ENCODE data around the gene ROCK1.
"Not testable (repeated sequence)": the region's sequence is repeated elsewhere in the genome, so short reads cannot be mapped to it uniquely, and the experiment has no call there.

ROCK1 gene

DNA sequence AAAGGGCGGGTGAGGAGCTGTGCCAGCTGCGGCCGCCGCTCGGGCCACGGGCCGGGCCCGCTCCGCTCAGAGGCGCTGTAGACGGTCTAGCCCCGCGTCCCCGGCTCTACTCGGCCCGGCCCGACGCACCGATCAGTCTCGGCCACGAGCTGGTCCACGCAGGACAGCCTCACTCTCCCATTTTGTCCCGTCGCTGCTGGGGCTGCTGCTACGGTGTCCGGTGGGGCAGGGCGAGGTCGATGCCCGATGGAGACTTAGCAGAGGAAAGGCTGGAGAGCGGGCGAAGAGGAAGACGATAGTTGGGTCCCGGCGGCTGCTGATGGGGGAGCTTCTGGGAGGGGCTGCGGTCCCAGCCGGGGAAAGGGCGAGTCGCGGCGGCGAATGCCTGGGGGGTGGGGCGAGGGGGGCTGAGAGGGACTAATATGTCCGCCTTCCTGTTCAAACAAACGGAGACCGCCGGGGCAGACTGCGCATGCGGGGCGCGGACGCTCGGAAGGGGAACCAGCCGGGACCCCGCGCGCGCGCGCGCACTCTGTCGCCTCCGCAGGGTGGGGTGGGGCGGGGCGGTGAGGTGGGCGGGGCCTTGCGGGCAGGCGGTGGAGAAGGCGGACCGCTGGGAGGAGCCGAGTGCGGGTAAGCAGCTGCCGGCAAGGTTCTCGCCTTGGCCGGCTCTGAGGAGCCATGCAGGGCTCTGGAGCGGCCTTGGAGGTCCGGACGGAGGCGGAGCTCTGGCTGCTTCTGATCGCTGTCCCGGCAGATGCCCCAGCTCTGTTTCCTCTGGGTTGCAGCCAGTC, at the start of gene ROCK1:
Gene ROCK1, minus strand, starts transcription at position 468 of the 794 bp plus-strand sequence. CDS start 903 bp downstream, outside the sequence.
- peak; percentile 98 for DNase-seq (ENCODE audit: low read depth)
- Histone ChIP-seq H3K4me1 (ENCODE audit: control insufficient read depth, insufficient read depth, low read length) (peaks cover 39% of the 10 kb centered on the region), H3K36me3 (ENCODE audit: control insufficient read depth, insufficient read depth, low read length, severe bottlenecking) (no peaks in the 10 kb centered on the region)

DNA sequence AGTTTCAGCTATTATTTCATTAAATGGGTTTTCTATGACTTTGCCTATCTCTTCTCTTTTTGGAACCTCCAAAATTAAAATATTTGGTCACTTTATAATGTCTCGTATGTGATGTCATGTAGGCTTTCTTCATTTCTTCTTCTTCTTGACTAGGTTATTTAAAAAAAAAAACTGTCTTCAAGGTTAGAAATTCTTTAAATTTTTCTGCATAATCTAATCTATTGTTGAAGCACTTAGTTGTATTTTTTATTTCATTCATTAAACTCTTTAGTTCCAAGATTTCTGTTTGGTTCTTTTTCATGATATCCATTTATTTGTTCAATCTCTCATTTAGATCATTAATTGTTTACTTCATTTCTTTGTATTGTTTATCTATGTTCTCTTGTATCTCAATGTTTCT, 43.8 kb upstream of the ROCK1 start:
- no peak overlapping the region for H3K4me3 ChIP-seq (ENCODE audit: low read length)
- no peak overlapping the region for H3K9ac ChIP-seq (ENCODE audit: low read length)
- no peaks in the 10 kb centered on the region for H3K4me1 ChIP-seq (ENCODE audit: control insufficient read depth, insufficient read depth, low read length)
- no peak for DNase-seq (ENCODE audit: low read depth)
- peaks cover 13% of the 10 kb centered on the region for H3K9me3 ChIP-seq (ENCODE audit: control insufficient read depth, low read length)
- no peaks in the 10 kb centered on the region for H3K27me3 ChIP-seq (replicated peaks; ENCODE audit: control insufficient read depth, insufficient read depth, low read length)
- no peaks in the 10 kb centered on the region for H3K36me3 ChIP-seq (ENCODE audit: control insufficient read depth, insufficient read depth, low read length, severe bottlenecking)

More for the DNA sequence above, at the start of gene ROCK1:
- Histone ChIP-seq H3K9ac (ENCODE audit: low read length) (peak within 1 kb of the TSS; percentile 99), H3K27me3 (replicated peaks; ENCODE audit: control insufficient read depth, insufficient read depth, low read length) (no peaks in the 10 kb centered on the region), H3K4me3 (ENCODE audit: low read length) (peak within 1 kb of the TSS; percentile 99), H3K9me3 (ENCODE audit: control insufficient read depth, low read length) (no peaks in the 10 kb centered on the region)

DNA sequence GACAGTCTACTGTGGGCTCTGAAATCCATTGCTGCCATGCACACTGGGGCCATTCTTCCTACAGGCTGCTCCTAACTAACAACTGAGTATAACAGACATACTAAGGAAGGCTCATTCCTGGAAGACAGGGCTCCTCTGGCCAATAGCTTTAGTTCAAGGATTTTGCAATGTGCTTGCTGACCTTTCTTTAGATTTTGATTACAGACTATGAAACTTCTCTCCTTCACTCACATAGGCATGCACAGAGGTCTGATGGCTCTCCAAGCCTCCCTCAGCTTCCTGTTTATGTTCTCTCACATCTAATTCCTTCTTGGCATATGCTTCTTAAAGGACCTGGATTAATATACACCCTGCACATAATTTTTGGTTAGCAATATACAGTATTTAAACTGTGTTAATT, 34.4 kb upstream of the ROCK1 start:
- DNase-seq (ENCODE audit: low read depth) = peak; percentile 60
- Histone ChIP-seq H3K36me3 (ENCODE audit: control insufficient read depth, insufficient read depth, low read length, severe bottlenecking) (no peaks in the 10 kb centered on the region), H3K27me3 (replicated peaks; ENCODE audit: control insufficient read depth, insufficient read depth, low read length) (no peaks in the 10 kb centered on the region), H3K4me3 (ENCODE audit: low read length) (no peak overlapping the region), H3K9ac (ENCODE audit: low read length) (no peak overlapping the region), H3K9me3 (ENCODE audit: control insufficient read depth, low read length) (no peaks in the 10 kb centered on the region), H3K4me1 (ENCODE audit: control insufficient read depth, insufficient read depth, low read length) (peaks cover 23% of the 10 kb centered on the region)

DNA sequence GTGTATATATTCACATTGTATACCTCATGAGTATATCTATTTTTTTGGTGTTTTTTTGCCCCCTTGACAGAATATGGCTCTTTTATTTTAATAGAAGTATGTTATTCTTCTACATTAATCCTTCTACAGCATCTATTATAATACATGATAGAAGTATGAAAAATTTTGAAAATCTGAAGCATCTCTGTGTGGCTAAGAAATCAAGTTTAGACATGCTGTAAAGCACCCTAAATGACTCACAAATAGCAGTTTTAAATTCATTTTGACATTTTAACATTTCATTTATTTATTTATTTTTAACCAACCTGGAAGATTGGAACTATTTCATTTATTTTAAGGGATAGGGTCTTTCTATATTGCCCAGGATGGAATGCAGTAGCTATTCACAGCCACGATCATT, 33.8 kb upstream of the ROCK1 start:
- no peaks in the 10 kb centered on the region for H3K36me3 ChIP-seq (ENCODE audit: control insufficient read depth, insufficient read depth, low read length, severe bottlenecking)
- no peak for DNase-seq (ENCODE audit: low read depth)
- H3K9ac ChIP-seq (ENCODE audit: low read length) = no peak overlapping the region
- no peaks in the 10 kb centered on the region for H3K9me3 ChIP-seq (ENCODE audit: control insufficient read depth, low read length)
- H3K27me3 ChIP-seq (replicated peaks; ENCODE audit: control insufficient read depth, insufficient read depth, low read length) = no peaks in the 10 kb centered on the region
- no peak overlapping the region for H3K4me3 ChIP-seq (ENCODE audit: low read length)
- peaks cover 23% of the 10 kb centered on the region for H3K4me1 ChIP-seq (ENCODE audit: control insufficient read depth, insufficient read depth, low read length)

DNA sequence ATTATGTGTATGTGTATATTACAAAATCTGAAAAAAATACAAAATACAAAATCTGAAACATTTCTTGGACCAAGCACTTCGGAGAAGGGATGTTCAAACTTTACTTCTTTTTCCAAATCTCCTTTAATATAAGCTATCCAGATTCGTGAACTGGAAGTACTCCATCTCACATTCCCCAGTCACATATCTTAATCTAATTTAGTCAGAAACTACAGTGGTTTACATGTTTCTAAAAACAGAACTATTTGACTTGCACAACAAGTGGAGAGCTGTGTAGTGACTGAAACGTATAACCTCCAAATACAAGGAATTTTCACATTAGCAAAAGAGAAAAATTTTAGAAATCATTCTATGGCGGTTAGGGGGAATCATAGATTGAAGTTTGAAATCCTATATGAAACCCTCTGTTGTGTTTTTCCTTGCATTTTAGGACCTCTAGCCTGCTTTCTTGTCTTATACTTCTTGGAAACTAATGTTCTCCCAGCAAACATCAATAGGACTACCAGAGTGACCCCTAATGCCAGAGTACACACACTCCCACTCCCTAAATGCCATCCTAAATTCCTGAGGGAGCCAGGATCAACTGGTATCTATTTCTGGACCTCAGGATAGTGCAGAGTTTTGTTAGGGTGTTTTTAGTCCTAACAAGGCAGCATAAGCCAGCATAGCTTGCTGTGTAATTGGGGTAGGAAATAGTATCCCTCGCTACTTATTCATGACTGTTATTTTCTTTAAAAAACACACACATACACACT, 30.2 kb upstream of the ROCK1 start:
- Histone ChIP-seq H3K9ac (ENCODE audit: low read length) (peak overlapping the region; percentile 42), H3K4me3 (ENCODE audit: low read length) (peak overlapping the region; percentile 52), H3K4me1 (ENCODE audit: control insufficient read depth, insufficient read depth, low read length) (peaks cover 23% of the 10 kb centered on the region), H3K27me3 (replicated peaks; ENCODE audit: control insufficient read depth, insufficient read depth, low read length) (no peaks in the 10 kb centered on the region), H3K36me3 (ENCODE audit: control insufficient read depth, insufficient read depth, low read length, severe bottlenecking) (no peaks in the 10 kb centered on the region), H3K9me3 (ENCODE audit: control insufficient read depth, low read length) (no peaks in the 10 kb centered on the region)
- DNase-seq (ENCODE audit: low read depth) = peak; percentile 84

DNA sequence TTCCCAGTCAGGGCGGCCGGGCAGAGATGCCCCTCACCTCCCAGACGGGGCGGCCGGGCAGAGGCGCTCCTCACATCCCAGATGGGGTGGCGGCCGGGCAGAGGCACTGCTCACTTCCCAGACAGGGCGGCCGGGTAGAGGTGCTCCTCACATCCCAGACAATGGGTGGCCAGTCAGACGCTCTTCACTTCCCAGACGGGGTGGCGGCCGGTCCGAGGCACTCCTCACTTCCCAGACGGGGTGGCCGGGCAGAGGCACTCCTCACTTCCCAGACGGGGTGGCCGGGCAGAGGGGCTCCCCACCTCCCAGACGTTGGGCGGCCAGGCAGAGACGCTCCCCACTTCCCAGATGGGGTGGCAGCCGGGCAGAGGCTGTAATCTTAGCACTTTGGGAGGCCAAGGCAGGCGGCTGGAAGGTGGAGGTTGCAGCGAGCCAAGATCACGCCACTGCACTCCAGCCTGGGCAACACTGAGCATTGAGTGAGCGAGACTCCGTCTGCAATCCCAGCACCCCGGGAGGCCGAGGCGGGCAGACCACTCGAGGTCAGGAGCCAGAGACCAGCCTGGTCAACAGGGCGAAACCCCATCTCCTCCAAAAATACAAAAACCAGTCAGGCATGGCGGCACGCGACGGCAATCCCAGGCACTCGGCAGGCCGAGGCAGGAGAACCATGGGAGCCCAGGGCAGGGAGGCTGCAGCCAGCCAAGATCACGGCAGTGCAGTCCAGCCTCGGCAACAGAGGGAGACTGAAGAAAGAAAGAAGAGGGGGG, 26.3 kb upstream of the ROCK1 start:
- not testable (repeated sequence) for H3K9ac ChIP-seq (ENCODE audit: low read length); H3K27me3 ChIP-seq (replicated peaks; ENCODE audit: control insufficient read depth, insufficient read depth, low read length); H3K9me3 ChIP-seq (ENCODE audit: control insufficient read depth, low read length); DNase-seq (ENCODE audit: low read depth); H3K4me3 ChIP-seq (ENCODE audit: low read length); H3K36me3 ChIP-seq (ENCODE audit: control insufficient read depth, insufficient read depth, low read length, severe bottlenecking)
- peaks cover 13% of the 10 kb centered on the region for H3K4me1 ChIP-seq (ENCODE audit: control insufficient read depth, insufficient read depth, low read length)

DNA sequence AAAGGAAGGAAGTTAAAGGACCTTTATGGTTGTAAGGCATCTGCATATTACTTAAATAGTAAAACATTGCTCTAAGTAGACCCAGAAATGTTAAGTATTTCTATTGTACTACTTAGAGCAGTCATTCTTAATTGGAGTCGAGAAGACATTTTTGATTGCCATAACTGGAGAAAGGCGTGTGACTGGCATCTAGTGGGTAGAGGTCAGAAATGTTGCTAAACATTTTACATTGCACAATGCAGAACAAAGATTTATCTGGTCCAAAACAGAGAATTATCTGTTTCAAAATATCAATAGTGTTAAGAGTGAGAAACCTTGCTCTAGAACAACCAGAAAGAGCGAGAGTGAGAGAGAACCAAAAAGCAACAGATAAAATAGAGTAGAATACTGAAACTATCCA, 23.3 kb upstream of the ROCK1 start:
- peak; percentile 18 for DNase-seq (ENCODE audit: low read depth)
- no peaks in the 10 kb centered on the region for H3K9me3 ChIP-seq (ENCODE audit: control insufficient read depth, low read length)
- no peak overlapping the region for H3K4me3 ChIP-seq (ENCODE audit: low read length)
- H3K36me3 ChIP-seq (ENCODE audit: control insufficient read depth, insufficient read depth, low read length, severe bottlenecking) = no peaks in the 10 kb centered on the region
- H3K4me1 ChIP-seq (ENCODE audit: control insufficient read depth, insufficient read depth, low read length) = no peaks in the 10 kb centered on the region
- no peaks in the 10 kb centered on the region for H3K27me3 ChIP-seq (replicated peaks; ENCODE audit: control insufficient read depth, insufficient read depth, low read length)
- H3K9ac ChIP-seq (ENCODE audit: low read length) = no peak overlapping the region

DNA sequence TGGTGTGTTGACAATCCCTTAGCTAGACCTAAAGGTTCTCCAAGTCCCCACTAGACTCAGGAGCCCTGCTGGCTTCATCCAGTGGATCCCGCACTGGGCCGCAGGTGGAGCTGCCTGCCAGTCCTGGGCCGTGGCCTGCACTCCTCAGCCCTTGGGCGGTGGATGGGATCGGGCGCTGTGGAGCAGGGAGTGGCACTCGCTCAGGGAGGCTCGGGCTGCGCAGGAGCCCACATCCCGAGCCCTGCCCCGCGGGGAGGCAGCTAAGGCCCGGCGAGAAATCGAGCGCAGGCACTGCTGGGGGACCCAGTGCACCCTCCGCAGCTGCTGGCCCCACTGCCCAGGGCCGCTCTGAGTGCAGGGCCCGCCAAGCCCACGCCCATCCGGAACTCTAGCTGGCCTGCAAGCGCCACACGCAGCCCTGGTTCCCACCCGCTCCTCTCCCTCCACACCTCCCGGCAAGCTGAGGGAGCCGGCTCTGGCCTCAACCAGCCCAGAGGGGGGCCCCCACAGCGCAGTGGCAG, 20.8 kb upstream of the ROCK1 start:
- no peak overlapping the region for H3K4me3 ChIP-seq (ENCODE audit: low read length)
- no peak for DNase-seq (ENCODE audit: low read depth)
- H3K36me3 ChIP-seq (ENCODE audit: control insufficient read depth, insufficient read depth, low read length, severe bottlenecking) = no peaks in the 10 kb centered on the region
- H3K27me3 ChIP-seq (replicated peaks; ENCODE audit: control insufficient read depth, insufficient read depth, low read length) = no peaks in the 10 kb centered on the region
- H3K9ac ChIP-seq (ENCODE audit: low read length) = no peak overlapping the region
- peaks cover 4% of the 10 kb centered on the region for H3K4me1 ChIP-seq (ENCODE audit: control insufficient read depth, insufficient read depth, low read length)
- H3K9me3 ChIP-seq (ENCODE audit: control insufficient read depth, low read length) = no peaks in the 10 kb centered on the region

DNA sequence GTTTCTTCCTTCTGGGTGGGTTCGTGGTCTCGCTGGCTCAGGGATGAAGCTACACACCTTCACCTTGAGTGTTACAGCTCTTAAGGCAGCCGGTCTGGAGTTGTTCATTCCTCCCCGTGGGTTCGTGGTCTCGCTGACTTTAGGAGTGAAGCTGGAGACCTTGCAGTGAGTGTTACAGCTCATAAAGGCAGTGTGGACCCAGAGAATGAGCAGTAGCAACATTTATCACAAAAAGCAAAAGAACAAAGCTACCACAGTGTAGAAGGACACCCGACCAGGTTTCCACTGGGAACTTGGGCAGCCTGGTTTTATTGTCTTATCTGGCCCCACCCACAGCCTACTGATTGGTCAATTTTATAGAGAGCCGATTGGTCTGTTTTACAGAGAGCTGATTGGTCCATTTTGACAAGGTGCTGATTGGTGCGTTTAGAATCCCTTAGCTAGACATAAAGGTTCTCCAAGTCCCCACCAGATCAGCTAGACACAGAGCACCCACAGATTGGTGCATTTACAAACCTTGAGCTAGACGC, 20.1 kb upstream of the ROCK1 start:
- Histone ChIP-seq H3K27me3 (replicated peaks; ENCODE audit: control insufficient read depth, insufficient read depth, low read length) (no peaks in the 10 kb centered on the region), H3K36me3 (ENCODE audit: control insufficient read depth, insufficient read depth, low read length, severe bottlenecking) (no peaks in the 10 kb centered on the region), H3K9me3 (ENCODE audit: control insufficient read depth, low read length) (no peaks in the 10 kb centered on the region), H3K4me1 (ENCODE audit: control insufficient read depth, insufficient read depth, low read length) (peaks cover 4% of the 10 kb centered on the region), H3K9ac (ENCODE audit: low read length) (no peak overlapping the region), H3K4me3 (ENCODE audit: low read length) (no peak overlapping the region)
- DNase-seq (ENCODE audit: low read depth) = no peak

DNA sequence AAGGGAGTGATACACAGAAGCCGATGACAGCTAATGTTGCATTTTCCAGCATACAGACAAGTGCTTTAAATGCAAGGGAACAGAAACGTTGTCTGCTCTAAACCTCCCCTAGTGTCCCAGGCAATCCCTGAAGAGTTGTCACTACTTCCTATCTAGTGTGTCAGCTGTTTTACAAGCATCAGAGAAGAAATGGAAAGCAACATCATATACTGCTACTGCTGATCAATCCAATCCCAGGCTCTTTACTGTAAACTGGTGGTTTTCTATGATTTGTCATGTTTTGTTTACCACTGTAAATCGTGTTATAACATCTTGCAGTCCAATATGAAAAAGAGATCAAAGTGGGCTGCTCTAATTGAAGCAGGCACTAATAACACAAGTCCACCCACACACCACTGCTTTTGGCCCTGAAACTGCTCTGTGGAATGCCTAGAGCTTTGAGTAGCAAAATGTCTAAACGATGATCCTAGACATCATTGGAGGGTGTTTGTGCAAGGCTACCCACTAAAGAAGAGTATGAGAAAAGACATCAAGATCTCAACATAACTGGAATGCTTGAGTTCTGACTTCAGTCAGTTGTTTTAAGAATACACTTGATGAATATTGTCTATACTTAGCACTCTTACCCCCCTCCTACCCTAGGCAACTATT, 18.1 kb upstream of the ROCK1 start:
- H3K4me3 ChIP-seq (ENCODE audit: low read length) = no peak overlapping the region
- H3K36me3 ChIP-seq (ENCODE audit: control insufficient read depth, insufficient read depth, low read length, severe bottlenecking) = no peaks in the 10 kb centered on the region
- H3K4me1 ChIP-seq (ENCODE audit: control insufficient read depth, insufficient read depth, low read length) = peaks cover 4% of the 10 kb centered on the region
- peak; percentile 73 for DNase-seq (ENCODE audit: low read depth)
- H3K9me3 ChIP-seq (ENCODE audit: control insufficient read depth, low read length) = no peaks in the 10 kb centered on the region
- no peaks in the 10 kb centered on the region for H3K27me3 ChIP-seq (replicated peaks; ENCODE audit: control insufficient read depth, insufficient read depth, low read length)
- H3K9ac ChIP-seq (ENCODE audit: low read length) = no peak overlapping the region
